ENCODE measurements around the gene RARS2. TPM values are rescaled to one million over a fixed set of nuclear protein-coding genes. Genes with fewer than 3 reads are reported as not detected.

Gene RARS2
- total RNA-seq, 2 experiments from 2014 or later: 17.4 to 20.4 TPM

DNA sequence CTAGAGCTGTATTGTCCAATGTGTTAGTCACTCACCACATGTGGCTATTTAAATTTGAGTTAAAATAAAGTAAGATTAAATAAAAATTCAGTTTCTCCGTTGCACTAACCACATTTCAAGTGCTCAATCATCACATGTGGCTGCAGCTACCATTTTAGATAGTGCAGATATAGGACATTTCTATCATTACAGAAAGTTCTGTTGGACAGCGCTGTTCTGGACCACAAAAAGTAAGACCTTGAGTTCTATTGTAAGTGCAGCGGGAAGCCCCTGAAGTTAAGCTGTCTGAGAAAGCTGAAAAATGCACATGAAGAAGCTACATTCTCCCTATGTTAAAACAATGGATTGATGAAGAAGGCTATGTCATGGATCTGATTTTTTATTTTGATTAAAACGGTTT is 1.2 kb upstream of the RARS2 start:
- CTCF ChIA-PET: no interaction called here
- H3K27ac Mint-ChIP-seq: peak overlapping the region; percentile 84
- DNase-seq (no peak), ATAC-seq (no peak)
- intact Hi-C loops (cut with micrococcal nuclease): loop anchor here (2.0 kb wide), 1 partner anchor 108 kb away; no protein-coding TSS in a partner anchor
- H3K36me3 Mint-ChIP-seq (ENCODE audit: low read depth): peaks cover 19% of the 10 kb centered on the region
- H3K4me1 Mint-ChIP-seq (ENCODE audit: low read depth): peaks cover 47% of the 10 kb centered on the region
- no peaks in the 10 kb centered on the region for H3K9me3 Mint-ChIP-seq
- POLR2A ChIA-PET: interaction anchor here (1.0 to 2.6 kb wide), 3 partner anchors 15 to 111 kb away, joined by 3 to 9 read pairs (median 3); partner anchors contain the start of gene AKIRIN2
- TF ChIP-seq, protein P1, sequence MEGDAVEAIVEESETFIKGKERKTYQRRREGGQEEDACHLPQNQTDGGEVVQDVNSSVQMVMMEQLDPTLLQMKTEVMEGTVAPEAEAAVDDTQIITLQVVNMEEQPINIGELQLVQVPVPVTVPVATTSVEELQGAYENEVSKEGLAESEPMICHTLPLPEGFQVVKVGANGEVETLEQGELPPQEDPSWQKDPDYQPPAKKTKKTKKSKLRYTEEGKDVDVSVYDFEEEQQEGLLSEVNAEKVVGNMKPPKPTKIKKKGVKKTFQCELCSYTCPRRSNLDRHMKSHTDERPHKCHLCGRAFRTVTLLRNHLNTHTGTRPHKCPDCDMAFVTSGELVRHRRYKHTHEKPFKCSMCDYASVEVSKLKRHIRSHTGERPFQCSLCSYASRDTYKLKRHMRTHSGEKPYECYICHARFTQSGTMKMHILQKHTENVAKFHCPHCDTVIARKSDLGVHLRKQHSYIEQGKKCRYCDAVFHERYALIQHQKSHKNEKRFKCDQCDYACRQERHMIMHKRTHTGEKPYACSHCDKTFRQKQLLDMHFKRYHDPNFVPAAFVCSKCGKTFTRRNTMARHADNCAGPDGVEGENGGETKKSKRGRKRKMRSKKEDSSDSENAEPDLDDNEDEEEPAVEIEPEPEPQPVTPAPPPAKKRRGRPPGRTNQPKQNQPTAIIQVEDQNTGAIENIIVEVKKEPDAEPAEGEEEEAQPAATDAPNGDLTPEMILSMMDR (IDR thresholded peaks at IDR 0.05): no peak
- H3K4me3 Mint-ChIP-seq: peak overlapping the region; percentile 83
- no peaks in the 10 kb centered on the region for H3K27me3 Mint-ChIP-seq

- Mint-ChIP-seq H3K27me3 (no peaks in the 10 kb centered on the region), H3K4me3 (peak overlapping the region; percentile 83), H3K4me1 (ENCODE audit: low read depth) (peaks cover 51% of the 10 kb centered on the region), H3K9me3 (no peaks in the 10 kb centered on the region), H3K36me3 (ENCODE audit: low read depth) (peaks cover 21% of the 10 kb centered on the region), H3K27ac (peak overlapping the region; percentile 84)
- ATAC-seq (no peak), DNase-seq (no peak)
- ChIA-PET POLR2A (interaction anchor here (1.0 to 2.6 kb wide), 4 partner anchors 9 to 112 kb away, joined by 3 to 9 read pairs (median 3); partner anchors contain the start of gene AKIRIN2), CTCF (no interaction called here)
- TF ChIP-seq, protein P1 (IDR thresholded peaks at IDR 0.05): no peak
- intact Hi-C loops (cut with micrococcal nuclease): loop anchor here (2.0 kb wide), 1 partner anchor 108 kb away; no protein-coding TSS in a partner anchor
Measured at GRCh38 chr6:87590417-87590880, 662 bp upstream of the RARS2 start.

DNA sequence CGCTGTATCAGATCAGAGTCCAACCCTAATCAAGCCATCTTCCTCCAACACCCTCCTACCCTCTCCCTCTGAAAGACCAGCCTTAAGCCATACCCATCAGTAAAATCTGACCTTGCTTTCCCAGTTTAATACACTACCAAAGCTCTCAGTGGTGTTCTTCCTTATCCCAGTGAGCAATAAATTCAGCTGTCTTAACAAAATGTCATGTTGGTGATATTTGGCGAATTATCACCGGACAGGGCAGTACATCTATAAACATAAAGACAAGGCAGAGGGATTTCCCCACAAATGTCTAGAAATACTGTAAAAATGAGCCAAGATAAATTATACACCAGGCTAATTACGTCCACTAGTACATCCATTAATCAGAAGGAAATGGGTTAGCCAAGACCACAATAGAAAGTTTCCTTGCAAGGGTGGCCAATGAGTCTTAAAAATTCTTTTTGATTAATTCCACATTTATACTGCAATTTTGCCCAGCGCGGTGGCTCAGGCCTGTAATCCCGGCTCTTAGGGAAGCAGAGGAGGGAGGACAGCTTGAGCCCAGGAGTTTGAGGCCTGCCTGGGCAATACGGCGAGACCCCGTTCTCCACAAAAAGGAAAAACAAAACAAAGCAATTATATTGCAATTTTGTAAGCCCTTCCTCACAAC is 905 bp downstream of the RARS2 start:
- TF ChIP-seq, protein P1 (IDR thresholded peaks at IDR 0.05): no peak
- peaks cover 19% of the 10 kb centered on the region for H3K36me3 Mint-ChIP-seq (ENCODE audit: low read depth)
- intact Hi-C loops (cut with micrococcal nuclease): no loop called here
- POLR2A ChIA-PET: interaction anchor here (1.1 to 2.6 kb wide), 3 partner anchors 8 to 114 kb away, joined by 3 to 9 read pairs (median 6); partner anchors contain the start of gene AKIRIN2
- peak overlapping the region; percentile 83 for H3K4me3 Mint-ChIP-seq
- H3K4me1 Mint-ChIP-seq (ENCODE audit: low read depth): peaks cover 59% of the 10 kb centered on the region
- no peak for ATAC-seq
- no peaks in the 10 kb centered on the region for H3K27me3 Mint-ChIP-seq
- H3K27ac Mint-ChIP-seq: peak overlapping the region; percentile 84
- DNase-seq: no peak
- CTCF ChIA-PET: interaction anchor here (1.0 kb wide), 3 partner anchors 16 to 196 kb away, joined by 3 read pairs; no protein-coding TSS in a partner anchor
- no peaks in the 10 kb centered on the region for H3K9me3 Mint-ChIP-seq

GRCh38 chr6:87586371-87587077 is 3.3 kb downstream of the RARS2 start:
- Mint-ChIP-seq H3K4me3 (no peak overlapping the region), H3K27me3 (no peaks in the 10 kb centered on the region), H3K9me3 (no peaks in the 10 kb centered on the region), H3K36me3 (ENCODE audit: low read depth) (peaks cover 28% of the 10 kb centered on the region), H3K27ac (no peak overlapping the region), H3K4me1 (ENCODE audit: low read depth) (peaks cover 59% of the 10 kb centered on the region)
- TF ChIP-seq, protein P1 (IDR thresholded peaks at IDR 0.05): no peak
- intact Hi-C loops (cut with micrococcal nuclease): no loop called here
- ATAC-seq (no peak), DNase-seq (no peak)
- ChIA-PET CTCF (interaction anchor here (1.5 kb wide), 2 partner anchors 11 to 13 kb away, joined by 3 read pairs; no protein-coding TSS in a partner anchor), POLR2A (interaction anchor here (0.6 kb wide), 2 partner anchors 12 to 14 kb away, joined by 3 read pairs; no protein-coding TSS in a partner anchor)
